ENCODE results near the gene MED9. TPM values are rescaled to one million over a fixed set of nuclear protein-coding genes. Genes with fewer than 3 reads are reported as not detected.

Gene MED9
- polyA plus RNA-seq, 5 donors: 14.5 to 17.7 (median 16.6) TPM

DNA sequence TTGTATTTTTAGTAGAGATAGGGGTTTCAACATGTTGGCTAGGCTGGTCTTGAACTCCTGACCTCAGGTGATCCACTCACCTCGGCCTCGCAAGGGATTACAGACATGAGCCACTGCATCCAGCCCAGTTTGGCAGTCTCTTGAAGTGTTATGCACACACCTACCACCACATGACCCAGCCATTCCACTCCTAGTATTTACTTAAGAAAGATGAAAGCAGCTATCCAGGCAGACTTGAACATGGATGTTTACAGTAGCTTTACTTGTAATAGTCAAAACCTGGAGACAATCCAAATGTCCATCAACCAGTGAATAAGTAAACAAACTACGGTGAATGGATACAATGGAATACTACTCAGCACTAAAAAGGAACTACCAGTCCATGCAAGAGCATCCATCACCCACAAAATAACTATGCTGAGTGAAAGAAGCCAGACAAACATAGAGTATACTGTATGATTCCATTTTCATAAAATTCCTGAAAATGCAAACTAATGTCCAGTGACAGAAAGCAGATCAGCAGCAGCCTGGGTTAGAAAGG is 57.2 kb downstream of the MED9 start:
- DNase-seq: no peak

- peak in 1 of 2 donors; percentile 17 for DNase-seq
Observed at GRCh38 chr17:17535957-17536356, 59.2 kb downstream of the MED9 start.

DNA sequence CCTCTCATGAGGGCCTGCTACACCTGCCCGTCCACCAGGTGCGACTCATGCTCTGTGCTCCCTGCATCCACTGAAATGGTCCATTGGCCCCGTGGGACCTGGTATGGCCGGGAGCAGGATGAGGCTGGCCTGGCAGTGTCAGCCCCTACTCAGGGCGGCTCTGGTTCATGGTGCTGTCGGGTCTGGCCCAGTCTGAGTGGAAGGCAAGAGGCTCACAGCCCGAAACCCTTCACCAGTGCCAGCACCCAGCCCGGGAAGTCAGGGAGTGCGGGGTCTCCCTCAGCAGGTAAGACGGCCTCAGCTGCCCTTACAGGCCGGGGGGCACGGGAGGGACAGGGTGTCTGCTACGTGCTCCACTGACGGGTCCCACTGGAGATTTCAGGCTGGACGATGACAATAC is 59.9 kb downstream of the MED9 start:
- no peak for DNase-seq

DNA sequence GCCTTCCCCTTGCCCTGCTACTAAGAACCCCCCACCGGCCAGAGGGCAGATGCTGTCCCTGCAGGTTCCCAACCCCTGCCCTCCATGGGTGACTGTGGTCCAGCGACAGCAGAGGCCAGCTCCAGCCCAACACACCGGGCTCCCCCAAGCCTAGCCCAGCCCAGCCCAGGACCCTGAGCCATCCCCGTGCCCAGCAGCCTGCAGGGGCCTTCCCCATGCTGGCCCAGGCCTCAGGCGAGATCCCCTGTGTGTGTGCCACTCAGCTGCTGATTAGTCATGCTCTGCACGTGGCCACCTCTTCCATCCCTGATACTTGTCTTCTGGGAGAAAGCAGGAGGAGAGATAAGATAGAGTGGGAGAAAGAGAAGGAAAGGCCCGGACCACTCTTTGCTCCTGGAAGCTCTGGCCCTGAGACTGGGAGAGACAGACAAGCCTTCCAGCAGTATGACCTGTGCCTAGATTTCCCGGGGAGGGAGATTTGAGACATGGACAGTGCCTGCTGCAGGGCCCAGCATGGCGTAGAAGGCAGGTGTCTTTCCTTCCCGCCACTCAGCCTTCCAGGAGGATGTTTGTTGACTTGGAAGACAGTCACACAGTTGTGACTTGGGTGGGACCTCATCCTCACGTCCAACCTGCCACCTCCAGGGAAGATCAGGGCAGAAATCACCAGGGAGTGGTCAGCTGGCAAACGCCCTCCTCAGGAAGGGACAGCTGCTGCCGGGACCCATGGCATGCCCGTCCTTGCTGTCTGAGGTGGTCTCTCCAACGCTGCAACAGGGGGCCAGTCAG is 60.7 kb downstream of the MED9 start:
- no peak for DNase-seq

DNA sequence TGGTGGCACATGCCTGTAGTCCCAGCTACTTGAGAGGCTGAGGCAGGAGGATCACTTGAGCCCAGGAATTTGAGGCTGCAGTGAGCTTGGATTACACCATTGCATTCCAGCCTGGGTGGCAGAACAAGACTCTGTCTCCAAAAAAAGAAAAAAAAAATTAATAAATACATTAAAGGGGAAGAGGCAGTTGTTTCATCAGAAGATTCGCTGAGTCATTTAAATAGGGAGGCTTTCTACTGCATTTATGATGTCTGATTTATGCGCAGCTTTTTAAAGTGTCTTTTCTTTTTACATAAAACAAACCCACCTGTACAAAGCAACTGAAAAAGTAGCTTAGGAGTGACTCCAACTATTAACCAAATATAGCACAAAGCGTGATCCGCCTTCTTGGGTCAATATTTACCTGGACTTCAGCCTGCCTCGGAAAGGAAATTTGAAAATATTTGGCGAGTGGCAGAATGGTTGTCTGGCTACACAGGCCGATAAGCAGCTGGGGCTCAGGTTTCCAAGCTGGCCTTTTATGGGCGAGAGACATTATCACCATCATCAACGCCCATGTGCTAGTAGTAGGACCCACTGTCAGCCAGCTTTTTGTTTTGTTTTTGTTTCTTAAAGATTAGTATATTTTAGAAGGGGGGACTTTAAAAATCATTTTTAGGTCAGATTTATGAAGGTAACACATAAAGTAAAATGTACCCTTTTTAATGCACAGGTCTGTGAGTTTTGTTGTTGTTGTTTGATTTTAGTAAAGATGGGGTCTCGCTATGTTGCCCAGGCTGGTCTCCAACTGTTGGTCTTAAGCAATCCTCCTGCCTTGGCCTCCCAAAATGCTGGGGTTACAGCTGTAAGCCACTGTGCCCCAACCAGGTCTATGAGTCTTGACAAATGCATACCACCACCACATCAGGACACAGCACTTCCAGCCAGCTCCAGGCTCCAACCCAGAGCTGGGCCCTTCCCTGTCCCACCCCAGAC is 61.9 kb downstream of the MED9 start:
- peak; percentile 52 to 54 for DNase-seq

DNA sequence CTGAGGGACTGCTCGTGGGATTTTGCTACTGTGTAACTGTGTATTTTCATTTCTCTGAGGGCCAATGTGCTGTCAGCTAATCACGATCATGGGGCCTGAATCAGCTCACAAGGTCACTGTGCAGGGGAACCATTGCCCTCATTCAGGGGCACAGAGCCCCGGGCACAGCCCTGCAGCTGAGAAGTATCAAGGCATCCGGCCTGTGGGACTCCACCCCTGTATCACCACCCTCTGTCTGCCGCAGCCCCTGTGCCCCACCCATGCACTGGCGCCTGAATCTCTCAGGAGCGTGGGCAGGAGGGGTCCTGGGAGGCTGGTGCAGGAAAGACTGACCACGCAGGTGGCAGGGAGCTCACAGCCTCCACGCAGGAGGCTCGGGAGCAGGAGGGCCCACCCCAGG is 62.8 kb downstream of the MED9 start:
- DNase-seq: no peak

- DNase-seq: no peak
Observed at GRCh38 chr17:17540278-17540906, 63.6 kb downstream of the MED9 start.

GRCh38 chr17:17540935-17541639 is 64.3 kb downstream of the MED9 start:
- no peak for DNase-seq

GRCh38 chr17:17541640-17542001 is 64.8 kb downstream of the MED9 start:
- no peak for DNase-seq

Other genes starting within 250 kb of the MED9 start
- 10 to 100 TPM; 32.2 to 58.7 (median 41.4) TPM for gene FLCN, start 239.8 kb upstream of the MED9 start, polyA plus RNA-seq (ENCODE audit: insufficient read depth in 1 of 5, insufficient read length in 5 of 5, low replicate concordance in 1 of 5)
- 10 to 100 TPM; 62.2 to 79.9 (median 68.8) TPM for gene COPS3, start 195.8 kb upstream of the MED9 start, polyA plus RNA-seq (ENCODE audit: insufficient read depth in 1 of 5, insufficient read length in 5 of 5, low replicate concordance in 1 of 5)
- 1 to 10 TPM; 2.7 to 6.5 (median 3.7) TPM for gene NT5M, start 173.6 kb upstream of the MED9 start, polyA plus RNA-seq (ENCODE audit: insufficient read depth in 1 of 5, insufficient read length in 5 of 5, low replicate concordance in 1 of 5)
- gene RASD1, start 19.4 kb downstream of the MED9 start, polyA plus RNA-seq (ENCODE audit: insufficient read depth in 1 of 5, insufficient read length in 5 of 5, low replicate concordance in 1 of 5): 1 to 10 TPM; 1.5 to 3.4 (median 1.8) TPM
- gene PEMT, start 114.7 kb downstream of the MED9 start, polyA plus RNA-seq (ENCODE audit: insufficient read depth in 1 of 5, insufficient read length in 5 of 5, low replicate concordance in 1 of 5): 10 to 100 TPM; 22.5 to 40.0 (median 28.3) TPM
- gene RAI1, start 204.5 kb downstream of the MED9 start, polyA plus RNA-seq (ENCODE audit: insufficient read depth in 1 of 5, insufficient read length in 5 of 5, low replicate concordance in 1 of 5): 10 to 100 TPM; 24.0 to 37.7 (median 35.8) TPM

Measured in right lung (tissue), 5 donors.